IPS-18c (cell line): ENCODE results near the gene PSMA1.

Experiments used
- H3K4me3 ChIP-seq: 2 replicates; pipeline ENCODE4 v1.7.0; 2013; ENCODE audit warnings: low read depth, mild to moderate bottlenecking, low read length, moderate library complexity; ENCODE audit not compliant: insufficient read depth
- H3K9me3 ChIP-seq: one replicate; pipeline ENCODE4 v1.6.1; 2013; ENCODE audit warnings: mild to moderate bottlenecking, low read length, moderate library complexity; ENCODE audit not compliant: control insufficient read depth, insufficient read depth

The PSMA1 gene

GRCh38 chr11:14480716-14481115 is 39.5 kb downstream of the PSMA1 start:
- H3K9me3 ChIP-seq: no peaks in the 10 kb centered on the region
- no peak overlapping the region for H3K4me3 ChIP-seq

GRCh38 chr11:14471127-14471526 is 49.1 kb downstream of the PSMA1 start:
- no peaks in the 10 kb centered on the region for H3K9me3 ChIP-seq

GRCh38 chr11:14463623-14464022 is 56.6 kb downstream of the PSMA1 start:
- no peak overlapping the region for H3K4me3 ChIP-seq
- H3K9me3 ChIP-seq: no peaks in the 10 kb centered on the region

More at GRCh38 chr11:14471127-14471526, 49.1 kb downstream of the PSMA1 start:
- H3K4me3 ChIP-seq: no peak overlapping the region

- H3K9me3 ChIP-seq: no peaks in the 10 kb centered on the region
- no peak overlapping the region for H3K4me3 ChIP-seq
These were observed 60.0 kb downstream of the PSMA1 start for GRCh38 chr11:14460147-14460546.

GRCh38 chr11:14458377-14458776 is 61.8 kb downstream of the PSMA1 start:
- H3K4me3 ChIP-seq: no peak overlapping the region
- H3K9me3 ChIP-seq: no peaks in the 10 kb centered on the region

- Histone ChIP-seq H3K4me3 (no peak overlapping the region), H3K9me3 (no peaks in the 10 kb centered on the region)
These were observed 64.3 kb downstream of the PSMA1 start for GRCh38 chr11:14455648-14456430.
